Neural cell (in vitro differentiated cells): ENCODE results near the gene DBH. TPM values are rescaled to one million over a fixed set of nuclear protein-coding genes. Genes with fewer than 3 reads are reported as not detected.

Source experiments
- H2AFZ ChIP-seq: fragments of 200-600, 300-800 bp; sonication (generic), shearing (Covaris generic); 2 replicates; pipeline ENCODE4 v1.6.0; 2014; ENCODE audit warnings: low read depth, mild to moderate bottlenecking, antibody characterized with exemption, low read length, moderate library complexity
- H3F3A ChIP-seq: fragments of 200-600 bp; shearing (Covaris generic); 2 replicates; pipeline ENCODE4 v1.6.1; 2016; ENCODE audit warnings: mild to moderate bottlenecking, moderate library complexity, mixed read lengths, antibody characterized with exemption, low read length; ENCODE audit not compliant: insufficient read depth, poor library complexity, severe bottlenecking
- H3K27ac ChIP-seq: fragments of 200-600, 300-800 bp; sonication (generic), shearing (Covaris generic); 2 replicates; pipeline ENCODE4 v1.5.1; 2014; ENCODE audit warnings: mild to moderate bottlenecking, low read length, moderate library complexity
- H3K27me3 ChIP-seq: fragments of 300-800, 200-600 bp; sonication (generic), shearing (Covaris generic); 2 replicates; pipeline ENCODE4 v1.6.0; 2014; ENCODE audit warnings: mild to moderate bottlenecking, low read depth, low read length, moderate library complexity; ENCODE audit not compliant: insufficient read depth
- H3K36me3 ChIP-seq: fragments of 300-800, 200-600 bp; sonication (generic), shearing (Covaris generic); 2 replicates; pipeline ENCODE4 v1.5.1; 2014; ENCODE audit warnings: mild to moderate bottlenecking, antibody characterized with exemption, low read length, moderate library complexity; ENCODE audit not compliant: insufficient read depth
- H3K4me2 ChIP-seq: fragments of 300-800, 200-600 bp; sonication (generic), shearing (Covaris generic); 2 replicates; pipeline ENCODE4 v1.6.0; 2014; ENCODE audit warnings: mild to moderate bottlenecking, low read length
- H3K4me3 ChIP-seq: fragments of 300-800, 200-600 bp; sonication (generic), shearing (Covaris generic); 2 replicates; pipeline ENCODE4 v1.5.1; 2014; ENCODE audit warnings: mild to moderate bottlenecking, low read length, moderate library complexity
- H3K79me2 ChIP-seq: fragments of 200-600 bp; shearing (Covaris generic); replicated peaks from 2 replicates; pipeline ENCODE4 v1.6.0; 2014; ENCODE audit warnings: mild to moderate bottlenecking, low read length, moderate library complexity; ENCODE audit not compliant: insufficient read depth
- H3K9ac ChIP-seq: fragments of 300-800, 200-600 bp; sonication (generic), shearing (Covaris generic); 2 replicates; pipeline ENCODE4 v1.6.1; 2016; ENCODE audit warnings: mild to moderate bottlenecking, low read length, mixed read lengths
- H3K9me2 ChIP-seq: fragments of 200-600 bp; shearing (Covaris generic); 2 replicates; pipeline ENCODE4 v1.6.1; 2016; ENCODE audit warnings: mild to moderate bottlenecking, low read length, mixed read lengths; ENCODE audit not compliant: insufficient read depth
- H3K9me3 ChIP-seq: fragments of 200-600, 300-800 bp; sonication (generic), shearing (Covaris generic); 2 replicates; pipeline ENCODE4 v1.6.1; 2016; ENCODE audit warnings: mild to moderate bottlenecking, mixed run types, low read length, moderate library complexity, mixed read lengths
- H4K20me1 ChIP-seq: fragments of 200-600 bp; shearing (Covaris generic); 2 replicates; pipeline ENCODE4 v1.6.1; 2016; ENCODE audit warnings: mild to moderate bottlenecking, mixed run types; ENCODE audit not compliant: insufficient read depth
- EP300 ChIP-seq: fragments of 450-650 bp; conservative IDR thresholded peaks from 2 replicates; pipeline ENCODE4 v1.6.1; 2014; ENCODE audit warnings: antibody characterized with exemption, mild to moderate bottlenecking, moderate library complexity; ENCODE audit not compliant: poor library complexity, severe bottlenecking
- EZH2 ChIP-seq: fragments of 200-600, 300-800 bp; shearing (Covaris generic), sonication (generic); IDR thresholded peaks from 2 replicates; pipeline ENCODE4 v1.6.1; 2014; ENCODE audit warnings: antibody characterized with exemption, low read length, borderline replicate concordance, mild to moderate bottlenecking; ENCODE audit not compliant: insufficient read depth, poor library complexity, severe bottlenecking
- MXI1 ChIP-seq: fragments of 450-650 bp; conservative IDR thresholded peaks from 2 replicates; pipeline ENCODE4 v1.6.1; 2014; ENCODE audit warnings: antibody characterized with exemption, mild to moderate bottlenecking; ENCODE audit not compliant: poor library complexity, severe bottlenecking
- POLR2AphosphoS5 ChIP-seq: IDR thresholded peaks from 2 replicates; pipeline ENCODE4 v1.6.1; 2012
- RAD21 ChIP-seq: fragments of 450-650 bp; conservative IDR thresholded peaks from 2 replicates; pipeline ENCODE4 v1.6.1; 2014; ENCODE audit warnings: antibody characterized with exemption, mild to moderate bottlenecking, moderate library complexity
- SMC3 ChIP-seq: fragments of 450-650 bp; conservative IDR thresholded peaks from 2 replicates; pipeline ENCODE4 v1.6.1; 2014; ENCODE audit warnings: antibody characterized with exemption, mild to moderate bottlenecking, moderate library complexity; ENCODE audit not compliant: poor library complexity
- TAF1 ChIP-seq: IDR thresholded peaks from 2 replicates; pipeline ENCODE4 v1.6.1; 2012; ENCODE audit warnings: low read depth
- polyA plus RNA-seq: library from polyadenylated mRNA; depleted of rRNA; stranded (reverse); fragments of >200 nt; gene quantifications from 2 replicates; pipeline ENCODE4 v1.2.3, GENCODE V29; 2014
- TF ChIP-seq, protein P1 (sequence below): IDR thresholded peaks from 2 replicates; pipeline ENCODE4 v1.6.1; 2012; ENCODE audit warnings: borderline replicate concordance
- TF ChIP-seq, protein P2 (sequence below): fragments of 450-650 bp; IDR thresholded peaks from 2 replicates; pipeline ENCODE4 v1.5.1; 2014; ENCODE audit warnings: antibody characterized with exemption, mild to moderate bottlenecking, moderate library complexity; ENCODE audit not compliant: poor library complexity, severe bottlenecking

Gene DBH
- polyA plus RNA-seq, 1 donor from 2014 or later: not detected

- Histone ChIP-seq H3K9me3 (no peaks in the 10 kb centered on the region), H3K27ac (no peak overlapping the region), H3K36me3 (no peaks in the 10 kb centered on the region), H3K79me2 (no peaks in the 10 kb centered on the region), H3K9ac (no peak overlapping the region), H3K4me3 (no peak overlapping the region), H3F3A (no peaks in the 10 kb centered on the region), H4K20me1 (no peaks in the 10 kb centered on the region), H3K4me2 (no peak overlapping the region), H2AFZ (no peak overlapping the region), H3K27me3 (peaks cover 17% of the 10 kb centered on the region), H3K9me2 (no peaks in the 10 kb centered on the region)
- TF ChIP-seq EP300 (no peak), RAD21 (no peak), SMC3 (no peak), POLR2AphosphoS5 (no peak), EZH2 (no peak), TAF1 (no peak), MXI1 (no peak)
- TF ChIP-seq, protein P1, sequence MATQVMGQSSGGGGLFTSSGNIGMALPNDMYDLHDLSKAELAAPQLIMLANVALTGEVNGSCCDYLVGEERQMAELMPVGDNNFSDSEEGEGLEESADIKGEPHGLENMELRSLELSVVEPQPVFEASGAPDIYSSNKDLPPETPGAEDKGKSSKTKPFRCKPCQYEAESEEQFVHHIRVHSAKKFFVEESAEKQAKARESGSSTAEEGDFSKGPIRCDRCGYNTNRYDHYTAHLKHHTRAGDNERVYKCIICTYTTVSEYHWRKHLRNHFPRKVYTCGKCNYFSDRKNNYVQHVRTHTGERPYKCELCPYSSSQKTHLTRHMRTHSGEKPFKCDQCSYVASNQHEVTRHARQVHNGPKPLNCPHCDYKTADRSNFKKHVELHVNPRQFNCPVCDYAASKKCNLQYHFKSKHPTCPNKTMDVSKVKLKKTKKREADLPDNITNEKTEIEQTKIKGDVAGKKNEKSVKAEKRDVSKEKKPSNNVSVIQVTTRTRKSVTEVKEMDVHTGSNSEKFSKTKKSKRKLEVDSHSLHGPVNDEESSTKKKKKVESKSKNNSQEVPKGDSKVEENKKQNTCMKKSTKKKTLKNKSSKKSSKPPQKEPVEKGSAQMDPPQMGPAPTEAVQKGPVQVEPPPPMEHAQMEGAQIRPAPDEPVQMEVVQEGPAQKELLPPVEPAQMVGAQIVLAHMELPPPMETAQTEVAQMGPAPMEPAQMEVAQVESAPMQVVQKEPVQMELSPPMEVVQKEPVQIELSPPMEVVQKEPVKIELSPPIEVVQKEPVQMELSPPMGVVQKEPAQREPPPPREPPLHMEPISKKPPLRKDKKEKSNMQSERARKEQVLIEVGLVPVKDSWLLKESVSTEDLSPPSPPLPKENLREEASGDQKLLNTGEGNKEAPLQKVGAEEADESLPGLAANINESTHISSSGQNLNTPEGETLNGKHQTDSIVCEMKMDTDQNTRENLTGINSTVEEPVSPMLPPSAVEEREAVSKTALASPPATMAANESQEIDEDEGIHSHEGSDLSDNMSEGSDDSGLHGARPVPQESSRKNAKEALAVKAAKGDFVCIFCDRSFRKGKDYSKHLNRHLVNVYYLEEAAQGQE: no peak
- TF ChIP-seq, protein P2, sequence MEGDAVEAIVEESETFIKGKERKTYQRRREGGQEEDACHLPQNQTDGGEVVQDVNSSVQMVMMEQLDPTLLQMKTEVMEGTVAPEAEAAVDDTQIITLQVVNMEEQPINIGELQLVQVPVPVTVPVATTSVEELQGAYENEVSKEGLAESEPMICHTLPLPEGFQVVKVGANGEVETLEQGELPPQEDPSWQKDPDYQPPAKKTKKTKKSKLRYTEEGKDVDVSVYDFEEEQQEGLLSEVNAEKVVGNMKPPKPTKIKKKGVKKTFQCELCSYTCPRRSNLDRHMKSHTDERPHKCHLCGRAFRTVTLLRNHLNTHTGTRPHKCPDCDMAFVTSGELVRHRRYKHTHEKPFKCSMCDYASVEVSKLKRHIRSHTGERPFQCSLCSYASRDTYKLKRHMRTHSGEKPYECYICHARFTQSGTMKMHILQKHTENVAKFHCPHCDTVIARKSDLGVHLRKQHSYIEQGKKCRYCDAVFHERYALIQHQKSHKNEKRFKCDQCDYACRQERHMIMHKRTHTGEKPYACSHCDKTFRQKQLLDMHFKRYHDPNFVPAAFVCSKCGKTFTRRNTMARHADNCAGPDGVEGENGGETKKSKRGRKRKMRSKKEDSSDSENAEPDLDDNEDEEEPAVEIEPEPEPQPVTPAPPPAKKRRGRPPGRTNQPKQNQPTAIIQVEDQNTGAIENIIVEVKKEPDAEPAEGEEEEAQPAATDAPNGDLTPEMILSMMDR: no peak
Observed at GRCh38 chr9:133615186-133615585, 21.0 kb upstream of the DBH start.

DNA sequence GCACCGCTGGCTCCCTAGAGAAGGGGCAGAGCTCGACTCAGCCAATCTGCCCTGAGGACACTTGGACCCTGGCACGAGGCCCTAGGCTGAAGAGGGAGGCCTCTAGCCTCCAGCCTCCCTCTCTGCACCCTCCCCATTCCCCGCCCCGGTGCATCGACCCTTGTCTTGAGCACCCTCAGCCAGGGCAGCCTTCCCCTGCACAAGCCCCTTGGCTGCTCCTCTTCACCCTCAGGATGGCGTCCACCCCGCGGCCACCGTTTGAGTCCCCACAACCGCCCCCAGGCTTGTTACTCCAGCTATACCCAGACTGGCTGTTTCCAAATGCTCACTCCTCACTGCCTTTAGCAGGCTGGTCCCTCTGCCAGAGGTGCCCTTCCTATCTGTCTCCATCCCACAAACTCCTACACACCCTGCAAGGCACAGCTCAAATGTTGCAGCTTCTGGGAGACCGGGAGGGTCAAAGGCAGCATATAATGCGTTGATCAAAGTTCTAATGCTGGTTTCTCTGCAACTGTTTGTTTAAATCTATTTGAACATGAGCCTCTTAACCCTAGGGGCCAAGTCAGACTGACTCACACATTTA is 20.5 kb upstream of the DBH start:
- Histone ChIP-seq H3K4me3 (no peak overlapping the region), H3K9me2 (no peaks in the 10 kb centered on the region), H4K20me1 (no peaks in the 10 kb centered on the region), H3K9me3 (no peaks in the 10 kb centered on the region), H3F3A (no peaks in the 10 kb centered on the region), H3K27ac (no peak overlapping the region), H3K27me3 (peaks cover 12% of the 10 kb centered on the region), H2AFZ (no peak overlapping the region), H3K36me3 (no peaks in the 10 kb centered on the region), H3K4me2 (no peak overlapping the region), H3K79me2 (no peaks in the 10 kb centered on the region), H3K9ac (no peak overlapping the region)
- no peak for TF ChIP-seq RAD21
